Tibial nerve (tissue), 3 donors: Measurements from ENCODE around the gene KRTAP4-7.

Source experiments
- POLR2A ChIP-seq, 2 donors: fragments of 450-650 bp; IDR thresholded peaks; one replicate each; pipeline ENCODE4 v1.6.1; 2017; ENCODE audit warnings: antibody characterized with exemption in 2 of 2, mild to moderate bottlenecking in 2 of 2, moderate library complexity in 2 of 2
- TF ChIP-seq, protein P1 (sequence below), 5 experiments: fragments of 200-600 bp in 3 of 5; fragments of 450-650 bp in 2 of 5; sonication (generic) in 3 of 5; IDR thresholded peaks; one replicate each; pipeline ENCODE4 v1.5.1; 2016 to 2019; ENCODE audit warnings: antibody characterized with exemption in 5 of 5, mild to moderate bottlenecking in 3 of 5, moderate library complexity in 2 of 5

DNA sequence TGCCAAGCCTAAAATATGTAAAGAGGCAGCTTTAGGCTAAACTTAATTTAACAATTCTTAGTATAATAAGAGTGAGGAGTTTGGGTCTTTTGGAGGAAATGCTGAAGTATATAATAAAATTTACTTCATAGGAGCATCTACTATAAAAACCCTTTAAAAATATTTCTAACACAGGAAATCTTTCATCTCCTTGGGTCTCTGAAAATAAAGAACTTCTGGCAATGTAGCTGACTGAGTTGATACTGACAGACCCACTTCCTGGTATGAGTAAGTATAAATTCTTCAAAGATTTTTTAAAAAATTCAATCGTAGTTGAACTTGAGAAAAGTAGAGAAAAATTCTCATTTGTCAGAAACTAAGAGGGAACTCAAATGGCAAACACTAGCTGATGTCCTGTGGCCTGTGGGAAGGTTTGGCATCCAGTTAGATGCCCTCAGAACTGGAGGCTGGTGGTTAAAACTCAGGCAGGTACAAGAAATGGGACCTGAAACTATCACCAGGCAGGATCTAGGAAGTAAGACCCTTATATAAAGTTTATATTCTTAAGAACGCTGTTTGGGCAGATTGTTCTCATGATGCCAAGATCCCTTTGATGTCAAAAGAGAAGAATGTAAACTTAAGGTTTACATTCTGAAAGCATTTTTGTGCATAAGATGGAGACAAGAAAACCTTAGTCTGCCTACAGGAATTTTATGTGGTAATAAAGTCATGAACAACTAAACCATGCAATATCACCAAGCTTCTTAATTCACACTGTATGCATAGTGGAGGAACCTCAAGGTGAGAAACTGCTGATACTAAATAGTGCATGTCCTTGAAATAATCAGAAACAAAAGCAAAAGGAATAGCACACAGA, 50.2 kb downstream of the KRTAP4-7 start:
- no peak for TF ChIP-seq POLR2A (IDR thresholded peaks at IDR 0.05)
- TF ChIP-seq, protein P1, sequence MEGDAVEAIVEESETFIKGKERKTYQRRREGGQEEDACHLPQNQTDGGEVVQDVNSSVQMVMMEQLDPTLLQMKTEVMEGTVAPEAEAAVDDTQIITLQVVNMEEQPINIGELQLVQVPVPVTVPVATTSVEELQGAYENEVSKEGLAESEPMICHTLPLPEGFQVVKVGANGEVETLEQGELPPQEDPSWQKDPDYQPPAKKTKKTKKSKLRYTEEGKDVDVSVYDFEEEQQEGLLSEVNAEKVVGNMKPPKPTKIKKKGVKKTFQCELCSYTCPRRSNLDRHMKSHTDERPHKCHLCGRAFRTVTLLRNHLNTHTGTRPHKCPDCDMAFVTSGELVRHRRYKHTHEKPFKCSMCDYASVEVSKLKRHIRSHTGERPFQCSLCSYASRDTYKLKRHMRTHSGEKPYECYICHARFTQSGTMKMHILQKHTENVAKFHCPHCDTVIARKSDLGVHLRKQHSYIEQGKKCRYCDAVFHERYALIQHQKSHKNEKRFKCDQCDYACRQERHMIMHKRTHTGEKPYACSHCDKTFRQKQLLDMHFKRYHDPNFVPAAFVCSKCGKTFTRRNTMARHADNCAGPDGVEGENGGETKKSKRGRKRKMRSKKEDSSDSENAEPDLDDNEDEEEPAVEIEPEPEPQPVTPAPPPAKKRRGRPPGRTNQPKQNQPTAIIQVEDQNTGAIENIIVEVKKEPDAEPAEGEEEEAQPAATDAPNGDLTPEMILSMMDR (IDR thresholded peaks at IDR 0.05), result no peak
